ENCODE measurements around the gene RPS24.

RPS24 gene

GRCh38 chr10:78078539-78079330 lies 45.1 kb downstream of the RPS24 start:
- DNase-seq (ENCODE audit: low spot score): no peak
- TF ChIP-seq CTCF (IDR thresholded peaks at IDR 0.05; ENCODE audit: extremely low read depth, missing control alignments): no peak

- TF ChIP-seq CTCF (IDR thresholded peaks at IDR 0.05; ENCODE audit: extremely low read depth, missing control alignments): no peak
- DNase-seq (ENCODE audit: low spot score): no peak
Measured at GRCh38 chr10:78079411-78079810, 45.7 kb downstream of the RPS24 start.

GRCh38 chr10:78081292-78081691 lies 47.6 kb downstream of the RPS24 start:
- no peak for TF ChIP-seq CTCF (IDR thresholded peaks at IDR 0.05; ENCODE audit: extremely low read depth, missing control alignments)
- no peak for DNase-seq (ENCODE audit: low spot score)

GRCh38 chr10:78082636-78083035 lies 49.0 kb downstream of the RPS24 start:
- no peak for TF ChIP-seq CTCF (IDR thresholded peaks at IDR 0.05; ENCODE audit: extremely low read depth, missing control alignments)
- no peak for DNase-seq (ENCODE audit: low spot score)
